T-cell (primary cell): ENCODE results near the gene MRTFB. TPM values are rescaled to one million over a fixed set of nuclear protein-coding genes. Genes with fewer than 3 reads are reported as not detected.

Experiments used
- ATAC-seq, 4 experiments: fragments of 200-7000 bp in 3 of 4; fragments of 150-1000 bp in 1 of 4; cut with Tn5 transposase; replicated peaks in 1 of 4; 1 replicate in 3 of 4; 2 replicates in 1 of 4; pipeline ENCODE4 v1.10.0; 2021; ENCODE audit warnings: moderate library complexity in 3 of 4, mild to moderate bottlenecking in 2 of 4, moderate number of reproducible peaks in 1 of 4
- CTCF ChIA-PET, 2 donors: fragments of 300-600 bp; sonication (Branson Sonifier 250); formaldehyde crosslinking; loops; one replicate each; lab custom pipeline; 2022; ENCODE audit warnings: antibody characterized with exemption in 2 of 2; lab: Charles Lee
- POLR2A ChIA-PET, 2 donors: fragments of 300-600 bp; sonication (Branson Sonifier 250); formaldehyde crosslinking; loops; one replicate each; lab custom pipeline; 2022; ENCODE audit warnings: antibody characterized with exemption in 2 of 2; lab: Charles Lee
- DNase-seq, 35 experiments: peaks; one replicate each; pipeline versions ENCODE4 v3.0.0 to v3.0.0-alpha.2; 2013 to 2023
- H3K27ac ChIP-seq: one replicate; pipeline ENCODE4 v1.5.1; 2013; ENCODE audit warnings: low read length
- H3K27me3 ChIP-seq, 2 experiments: replicated peaks in 1 of 2; 1 replicate in 1 of 2; 2 replicates in 1 of 2; pipeline versions ENCODE4 v1.6.1 to v1.7.0; 2013; ENCODE audit warnings: low read length in 1 of 2, mixed read lengths in 1 of 2; ENCODE audit not compliant: control insufficient read depth in 2 of 2, insufficient read depth in 2 of 2; ENCODE audit errors: extremely low read depth in 1 of 2
- H3K36me3 ChIP-seq, 2 donors: 1 replicate in 1 of 2; 2 replicates in 1 of 2; pipeline versions ENCODE4 v1.6.1 to v1.7.0; 2013; ENCODE audit warnings: low read length in 1 of 2; ENCODE audit not compliant: control insufficient read depth in 2 of 2, insufficient read depth in 1 of 2; ENCODE audit errors: extremely low read depth in 1 of 2
- H3K4me1 ChIP-seq, 2 experiments: 1 replicate in 1 of 2; 2 replicates in 1 of 2; pipeline versions ENCODE4 v1.6.1 to v1.7.0; 2013; ENCODE audit warnings: low read length in 2 of 2, mixed read lengths in 1 of 2; ENCODE audit not compliant: insufficient read depth in 2 of 2, control insufficient read depth in 1 of 2; ENCODE audit errors: extremely low read depth in 1 of 2
- H3K4me3 ChIP-seq, 2 donors: 1 replicate in 1 of 2; 2 replicates in 1 of 2; pipeline versions ENCODE4 v1.5.1 to v1.7.0; 2013; ENCODE audit warnings: mild to moderate bottlenecking in 2 of 2, low read length in 1 of 2, moderate library complexity in 1 of 2; ENCODE audit not compliant: control insufficient read depth in 1 of 2; ENCODE audit errors: extremely low read depth in 1 of 2
- H3K9me3 ChIP-seq: 2 replicates; pipeline ENCODE4 v1.7.0; 2013
- H3K27ac Mint-ChIP-seq, 2 donors: one replicate each; pipeline ENCODE4 v1.8.0; 2020 to 2021; ENCODE audit warnings: mild to moderate bottlenecking in 2 of 2, mixed read lengths in 2 of 2
- H3K27me3 Mint-ChIP-seq, 2 donors: one replicate each; pipeline ENCODE4 v1.8.0; 2021 to 2022; ENCODE audit warnings: mixed read lengths in 2 of 2
- H3K36me3 Mint-ChIP-seq: one replicate; pipeline ENCODE4 v1.8.0; 2021; ENCODE audit warnings: mixed read lengths
- H3K4me1 Mint-ChIP-seq, 3 donors: one replicate each; pipeline ENCODE4 v1.8.0; 2020 to 2022; ENCODE audit warnings: mixed read lengths in 3 of 3, mild to moderate bottlenecking in 1 of 3
- H3K4me3 Mint-ChIP-seq, 3 donors: one replicate each; pipeline ENCODE4 v1.8.0; 2020 to 2022; ENCODE audit warnings: mild to moderate bottlenecking in 3 of 3, mixed read lengths in 3 of 3, moderate library complexity in 3 of 3
- H3K9me3 Mint-ChIP-seq, 3 donors: one replicate each; pipeline ENCODE4 v1.8.0; 2020 to 2022; ENCODE audit warnings: mixed read lengths in 3 of 3
- WGBS: methylation state at CpG from one replicate; pipeline ENCODE4 v1.1.5; 2013; ENCODE audit warnings: missing lambda C conversion rate; ENCODE audit not compliant: insufficient coverage; 5-methylcytosine and 5-hydroxymethylcytosine counted together
- total RNA-seq, 35 experiments: library from RNA in 6 of 35; stranded (reverse) in 6 of 35; fragments of 120-200 nt in 1 of 35; gene quantifications; one replicate each; pipeline versions ENCODE4 v1.2.1 to v1.2.4 and lab custom pipeline; 2013 to 2026

MRTFB gene
- total RNA-seq, 5 donors from 2014 or later (not counting 1 experiment from before 2014, with no cell fraction given): 18.2 to 37.0 (median 21.0) TPM

GRCh38 chr16:14252860-14253259 lies 181.7 kb downstream of the MRTFB start:
- DNase-seq: no peak
- Histone ChIP-seq H3K9me3 (no peaks in the 10 kb centered on the region), H3K27me3 (no peaks in the 10 kb centered on the region), H3K4me1 (no peaks in the 10 kb centered on the region), H3K36me3 (peaks cover 6 to 26% of the 10 kb centered on the region in 2 donors), H3K27ac (no peak overlapping the region), H3K4me3 (no peak overlapping the region)
- ChIA-PET POLR2A (no interaction called here), CTCF (no interaction called here)
- Mint-ChIP-seq H3K4me3 (no peak overlapping the region), H3K4me1 (no peaks in the 10 kb centered on the region), H3K36me3 (peaks cover 69% of the 10 kb centered on the region), H3K9me3 (no peaks in the 10 kb centered on the region), H3K27ac (no peak overlapping the region), H3K27me3 (no peaks in the 10 kb centered on the region)
- ATAC-seq: no peak

GRCh38 chr16:14263011-14263410 lies 191.9 kb downstream of the MRTFB start:
- 100% methylated on average over 1 of the region's 5 CpGs for WGBS
- H3K4me3 Mint-ChIP-seq: no peak overlapping the region
- Histone ChIP-seq H3K9me3 (no peaks in the 10 kb centered on the region), H3K4me3 (no peak overlapping the region), H3K27ac (no peak overlapping the region), H3K4me1 (no peaks in the 10 kb centered on the region), H3K36me3 (peaks cover 3 to 38% of the 10 kb centered on the region in 2 donors), H3K27me3 (no peaks in the 10 kb centered on the region)
- CTCF ChIA-PET: no interaction called here
- no peaks in the 10 kb centered on the region for H3K27me3 Mint-ChIP-seq
- H3K4me1 Mint-ChIP-seq: no peaks in the 10 kb centered on the region
- peaks cover 70% of the 10 kb centered on the region for H3K36me3 Mint-ChIP-seq
- ATAC-seq: no peak
- no peak overlapping the region for H3K27ac Mint-ChIP-seq
- H3K9me3 Mint-ChIP-seq: no peaks in the 10 kb centered on the region
- DNase-seq: no peak
- POLR2A ChIA-PET: no interaction called here

- ChIA-PET CTCF (no interaction called here), POLR2A (interaction anchor here in 1 of 2 donors (0.6 kb wide), 1 partner anchor 11 kb away, joined by 3 read pairs; no protein-coding TSS in a partner anchor)
- WGBS: 93% methylated on average over 6 of the region's 8 CpGs
- H3K36me3 ChIP-seq: peaks cover 3 to 32% of the 10 kb centered on the region in 2 donors
- H3K36me3 Mint-ChIP-seq: peaks cover 65% of the 10 kb centered on the region
- DNase-seq (no peak), ATAC-seq (no peak)
- H3K27me3 Mint-ChIP-seq: no peaks in the 10 kb centered on the region
- no peak overlapping the region for H3K27ac ChIP-seq
- H3K9me3 Mint-ChIP-seq: no peaks in the 10 kb centered on the region
- no peaks in the 10 kb centered on the region for H3K27me3 ChIP-seq
- no peaks in the 10 kb centered on the region for H3K9me3 ChIP-seq
- no peaks in the 10 kb centered on the region for H3K4me1 ChIP-seq
- no peak overlapping the region for H3K4me3 Mint-ChIP-seq
- H3K27ac Mint-ChIP-seq: no peak overlapping the region
- no peak overlapping the region for H3K4me3 ChIP-seq
- H3K4me1 Mint-ChIP-seq: no peaks in the 10 kb centered on the region
Observed at GRCh38 chr16:14263769-14264168, 192.7 kb downstream of the MRTFB start.

GRCh38 chr16:14264327-14264943 lies 193.3 kb downstream of the MRTFB start:
- peaks cover 3 to 6% (median 5%) of the 10 kb centered on the region in 3 donors for H3K9me3 Mint-ChIP-seq
- Histone ChIP-seq H3K9me3 (no peaks in the 10 kb centered on the region), H3K27ac (no peak overlapping the region), H3K4me1 (no peaks in the 10 kb centered on the region), H3K36me3 (peaks cover 3 to 32% of the 10 kb centered on the region in 2 donors), H3K27me3 (no peaks in the 10 kb centered on the region), H3K4me3 (no peak overlapping the region)
- H3K27me3 Mint-ChIP-seq: no peaks in the 10 kb centered on the region
- no peak overlapping the region for H3K4me3 Mint-ChIP-seq
- peaks cover 68% of the 10 kb centered on the region for H3K36me3 Mint-ChIP-seq
- WGBS: 100% methylated on average over 2 of the region's 3 CpGs
- no peaks in the 10 kb centered on the region for H3K4me1 Mint-ChIP-seq
- POLR2A ChIA-PET: no interaction called here
- no peak overlapping the region for H3K27ac Mint-ChIP-seq
- DNase-seq (no peak), ATAC-seq (no peak)
- CTCF ChIA-PET: no interaction called here

GRCh38 chr16:14268073-14268472 lies 197.0 kb downstream of the MRTFB start:
- peaks cover 47% of the 10 kb centered on the region for H3K36me3 Mint-ChIP-seq
- POLR2A ChIA-PET: no interaction called here
- 92% methylated on average over 5 of the region's 7 CpGs for WGBS
- H3K4me1 Mint-ChIP-seq: no peaks in the 10 kb centered on the region
- no peak overlapping the region for H3K27ac Mint-ChIP-seq
- H3K9me3 ChIP-seq: no peaks in the 10 kb centered on the region
- H3K27me3 Mint-ChIP-seq: no peaks in the 10 kb centered on the region
- peaks cover 3 to 11% of the 10 kb centered on the region in 2 donors for H3K36me3 ChIP-seq
- H3K4me1 ChIP-seq: no peaks in the 10 kb centered on the region
- H3K27me3 ChIP-seq: no peaks in the 10 kb centered on the region
- DNase-seq: no peak
- H3K4me3 Mint-ChIP-seq: no peak overlapping the region
- H3K9me3 Mint-ChIP-seq: peaks cover 10 to 22% (median 15%) of the 10 kb centered on the region in 3 donors
- CTCF ChIA-PET: no interaction called here
- H3K4me3 ChIP-seq: no peak overlapping the region
- H3K27ac ChIP-seq: no peak overlapping the region
- ATAC-seq: no peak

- H3K27me3 Mint-ChIP-seq: peaks cover 0 to 3% of the 10 kb centered on the region in 2 donors
- no CpG with 5 or more reads among the region's 3 CpGs for WGBS
- DNase-seq (no peak), ATAC-seq (no peak)
- ChIA-PET CTCF (no interaction called here), POLR2A (no interaction called here)
- no peak overlapping the region for H3K4me3 ChIP-seq
- H3K36me3 Mint-ChIP-seq: no peaks in the 10 kb centered on the region
- H3K27ac ChIP-seq: no peak overlapping the region
- H3K9me3 Mint-ChIP-seq: peaks cover 0 to 6% (median 0%) of the 10 kb centered on the region in 3 donors
- no peaks in the 10 kb centered on the region for H3K27me3 ChIP-seq
- no peak overlapping the region for H3K4me3 Mint-ChIP-seq
- no peaks in the 10 kb centered on the region for H3K4me1 Mint-ChIP-seq
- no peak overlapping the region for H3K27ac Mint-ChIP-seq
- no peaks in the 10 kb centered on the region for H3K36me3 ChIP-seq
- H3K4me1 ChIP-seq: no peaks in the 10 kb centered on the region
- no peaks in the 10 kb centered on the region for H3K9me3 ChIP-seq
Observed at GRCh38 chr16:14275934-14276333, 204.8 kb downstream of the MRTFB start.
